Measurements from ENCODE around the gene CCDC172. TPM values are rescaled to one million over a fixed set of nuclear protein-coding genes. Genes with fewer than 3 reads are reported as not detected.

The CCDC172 gene
- total and polyA plus RNA-seq, 2 of the 4 experiments (the other 2 are of a cell fraction): not detected

DNA sequence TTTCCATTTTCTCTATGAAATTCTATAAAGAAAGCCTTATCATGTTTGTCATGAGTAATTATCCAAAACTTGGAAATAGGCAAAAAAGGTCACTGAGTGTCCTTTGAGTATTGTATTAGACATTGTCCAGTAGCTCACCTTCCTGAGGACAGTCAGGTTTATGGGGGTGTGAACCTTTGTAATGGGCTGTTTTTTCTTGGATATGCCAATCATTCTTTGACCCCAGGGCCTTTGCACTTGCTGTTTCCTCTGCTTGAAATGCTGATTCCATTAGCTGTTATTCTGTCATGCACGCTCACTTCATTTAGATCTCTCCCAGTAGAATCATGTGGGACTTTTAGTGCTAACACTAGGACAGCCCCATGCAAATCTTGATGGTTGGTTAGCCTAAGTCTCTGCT is 4.9 kb downstream of the CCDC172 start:
- H4K5ac ChIP-seq (ENCODE audit: low read depth, low read length): no peak overlapping the region
- H4K91ac ChIP-seq (ENCODE audit: insufficient read depth, low read depth, low read length): no peak overlapping the region
- H3K9me1 ChIP-seq (ENCODE audit: insufficient read depth, low read length): no peaks in the 10 kb centered on the region
- H2AK5ac ChIP-seq (ENCODE audit: low read depth, low read length): no peak overlapping the region
- H3K4me2 ChIP-seq (ENCODE audit: low read depth, low read length): no peak overlapping the region
- no peak overlapping the region for H4K8ac ChIP-seq (ENCODE audit: low read depth in 2 of 2, low read length in 2 of 2)
- H3K4ac ChIP-seq (ENCODE audit: low read depth, low read length): no peak overlapping the region
- WGBS, 2 experiments (ENCODE audit: extremely low coverage in 2 of 2, insufficient read length in 1 of 2): no CpG with 5 or more reads among the region's 1 CpG
- H3K9ac ChIP-seq (ENCODE audit: low read depth, low read length): no peak overlapping the region
- TF ChIP-seq CEBPB (IDR thresholded peaks at IDR 0.05; ENCODE audit: low read depth, low read length) (no peak), POLR2A (IDR thresholded peaks at IDR 0.05; ENCODE audit: low read depth, low read length) (no peak), RFX5 (IDR thresholded peaks at IDR 0.05; ENCODE audit: low read depth, low read length) (no peak), FOS (IDR thresholded peaks at IDR 0.05; ENCODE audit: low read depth, low read length) (no peak), RAD21 (IDR thresholded peaks at IDR 0.05; ENCODE audit: low read length) (no peak), MXI1 (IDR thresholded peaks at IDR 0.05; ENCODE audit: borderline replicate concordance, low read depth, low read length) (no peak), BHLHE40 (IDR thresholded peaks at IDR 0.05; ENCODE audit: low read depth, low read length) (no peak), RCOR1 (IDR thresholded peaks at IDR 0.05; ENCODE audit: insufficient replicate concordance, low read length) (no peak), NFE2L2 (IDR thresholded peaks at IDR 0.05; ENCODE audit: low read depth, low read length) (no peak), CHD1 (IDR thresholded peaks at IDR 0.05; ENCODE audit: low read depth, low read length) (no peak), MAZ (IDR thresholded peaks at IDR 0.05; ENCODE audit: borderline replicate concordance, low read depth, low read length) (no peak)
- TF ChIP-seq, protein P1, sequence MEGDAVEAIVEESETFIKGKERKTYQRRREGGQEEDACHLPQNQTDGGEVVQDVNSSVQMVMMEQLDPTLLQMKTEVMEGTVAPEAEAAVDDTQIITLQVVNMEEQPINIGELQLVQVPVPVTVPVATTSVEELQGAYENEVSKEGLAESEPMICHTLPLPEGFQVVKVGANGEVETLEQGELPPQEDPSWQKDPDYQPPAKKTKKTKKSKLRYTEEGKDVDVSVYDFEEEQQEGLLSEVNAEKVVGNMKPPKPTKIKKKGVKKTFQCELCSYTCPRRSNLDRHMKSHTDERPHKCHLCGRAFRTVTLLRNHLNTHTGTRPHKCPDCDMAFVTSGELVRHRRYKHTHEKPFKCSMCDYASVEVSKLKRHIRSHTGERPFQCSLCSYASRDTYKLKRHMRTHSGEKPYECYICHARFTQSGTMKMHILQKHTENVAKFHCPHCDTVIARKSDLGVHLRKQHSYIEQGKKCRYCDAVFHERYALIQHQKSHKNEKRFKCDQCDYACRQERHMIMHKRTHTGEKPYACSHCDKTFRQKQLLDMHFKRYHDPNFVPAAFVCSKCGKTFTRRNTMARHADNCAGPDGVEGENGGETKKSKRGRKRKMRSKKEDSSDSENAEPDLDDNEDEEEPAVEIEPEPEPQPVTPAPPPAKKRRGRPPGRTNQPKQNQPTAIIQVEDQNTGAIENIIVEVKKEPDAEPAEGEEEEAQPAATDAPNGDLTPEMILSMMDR (conservative IDR thresholded peaks at IDR 0.05; ENCODE audit: low read depth, low read length): no peak
- H3K56ac ChIP-seq (ENCODE audit: extremely low read depth, insufficient read depth, low read length): no peak overlapping the region
- no peak overlapping the region for H2AFZ ChIP-seq (replicated peaks; ENCODE audit: low read length, poor library complexity)
- BruUV-seq (replicated peaks): no TSS peak
- no peak overlapping the region for H3K14ac ChIP-seq (replicated peaks; ENCODE audit: low read depth, low read length)
- H3K4me3 ChIP-seq (ENCODE audit: insufficient read depth, low read depth, low read length): no peak overlapping the region
- H3K4me1 ChIP-seq (ENCODE audit: control insufficient read depth, insufficient read depth, low read length): no peaks in the 10 kb centered on the region
- H3K18ac ChIP-seq (ENCODE audit: low read depth, low read length): no peak overlapping the region
- POLR2A ChIA-PET (ENCODE audit: unreplicated experiment): no interaction called here
- dilution Hi-C loops (cut with HindIII; ENCODE audit: low sequenced_read_pairs, unreplicated experiment): no loop called here
- intact Hi-C loops (cut with micrococcal nuclease): no loop called here
- no peaks in the 10 kb centered on the region for H3K27me3 ChIP-seq (ENCODE audit: control insufficient read depth, insufficient read depth, low read length)
- in situ Hi-C loops (cut with MboI; ENCODE audit: low sequenced_read_pairs): no loop called here
- no peaks in the 10 kb centered on the region for H3K9me3 ChIP-seq (ENCODE audit: control insufficient read depth, insufficient read depth, low read length)
- H3K79me1 ChIP-seq (ENCODE audit: low read depth in 1 of 2, low read length in 2 of 2): no peaks in the 10 kb centered on the region
- H3K27ac ChIP-seq (ENCODE audit: insufficient read depth, low read length): no peak overlapping the region
- no peak overlapping the region for H2BK20ac ChIP-seq (ENCODE audit: low read depth, low read length)
- ATAC-seq (ENCODE audit: low read depth) (no peak), DNase-seq (no peak)
- H2BK5ac ChIP-seq (ENCODE audit: low read depth, low read length, poor library complexity, severe bottlenecking): no peak overlapping the region
- no peaks in the 10 kb centered on the region for H4K20me1 ChIP-seq (ENCODE audit: insufficient read depth, low read length)
- H3K23ac ChIP-seq (ENCODE audit: low read depth, low read length): no peak overlapping the region
- H3K36me3 ChIP-seq (ENCODE audit: control insufficient read depth, insufficient read depth, low read length): no peaks in the 10 kb centered on the region
- CTCF ChIA-PET: interaction anchor here (0.6 kb wide), 1 partner anchor 29 kb away, joined by 4 read pairs; no protein-coding TSS in a partner anchor
- H2BK15ac ChIP-seq (ENCODE audit: low read depth, low read length): no peak overlapping the region
- H2BK120ac ChIP-seq (ENCODE audit: low read depth, low read length): no peak overlapping the region
- H2AK9ac ChIP-seq (replicated peaks; ENCODE audit: low read depth, low read length, poor library complexity): no peak overlapping the region

Data from IMR-90 (cell line).